Subcutaneous adipose tissue (tissue), 4 donors: ENCODE results near the gene ZMYM3. TPM values are rescaled to one million over a fixed set of nuclear protein-coding genes. Genes with fewer than 3 reads are reported as not detected.

Experiments
- total RNA-seq, 4 donors: library from RNA; depleted of rRNA; stranded (reverse); fragments of >200 nt; gene quantifications; one replicate each; pipeline ENCODE4 v1.1.0, GENCODE V29; 2016
- TF ChIP-seq, protein P1 (sequence below): fragments of 450-650 bp; IDR thresholded peaks from one replicate; pipeline ENCODE4 v1.5.1; 2016; ENCODE audit warnings: low read depth, mild to moderate bottlenecking, control low read depth, antibody characterized with exemption, moderate library complexity

ZMYM3 gene
- 10 to 100 TPM in 2 of 4 donors, 1 to 10 TPM in 2; 5.5 to 18.6 (median 10.6) TPM for total RNA-seq

DNA sequence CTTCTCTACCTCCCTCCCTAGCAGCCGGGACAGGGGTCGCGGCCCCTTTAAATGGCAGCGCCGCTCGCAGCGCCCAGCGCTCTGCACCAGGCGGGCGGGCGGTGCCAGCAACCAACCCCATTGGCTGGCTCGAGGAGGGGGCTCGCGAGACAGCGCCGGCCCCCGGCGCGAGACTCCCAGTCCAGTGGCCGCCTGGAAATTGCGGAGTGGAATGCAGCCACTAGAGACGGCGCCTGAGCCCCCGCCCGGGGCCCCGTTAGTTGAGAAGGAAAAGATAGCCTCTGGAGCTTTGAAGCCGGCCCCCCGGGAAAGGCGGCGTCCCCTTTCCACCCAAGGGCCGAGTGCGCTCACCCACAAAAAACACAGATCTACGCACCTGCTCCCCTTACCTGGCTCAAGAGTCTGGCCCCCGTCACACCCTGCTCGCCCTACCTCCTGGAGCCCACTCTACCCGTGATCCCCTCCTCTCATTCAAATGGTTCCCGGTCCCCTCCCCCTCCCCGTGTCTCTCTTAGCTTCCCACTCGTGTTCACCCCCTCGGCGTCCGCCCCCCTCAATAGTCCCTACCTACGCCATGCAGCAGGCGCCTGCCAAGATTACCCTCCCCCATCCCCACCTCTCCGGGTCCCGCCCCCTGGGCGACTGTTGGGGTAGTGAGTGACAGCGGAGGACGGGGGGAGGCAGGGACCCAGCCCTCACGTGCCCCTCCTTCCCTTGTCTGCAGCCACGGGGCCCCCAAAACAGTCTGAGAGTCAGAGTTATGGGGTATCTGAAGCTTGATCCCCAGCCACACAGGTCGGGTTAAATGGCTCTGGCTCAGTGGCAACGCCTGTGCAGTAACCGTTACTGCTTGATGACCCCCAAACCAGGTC is at the start of gene ZMYM3:
Gene ZMYM3, minus strand, starts transcription at position 49 of the 872 bp plus-strand sequence. CDS start 885 bp downstream, outside the sequence.
- TF ChIP-seq, protein P1, sequence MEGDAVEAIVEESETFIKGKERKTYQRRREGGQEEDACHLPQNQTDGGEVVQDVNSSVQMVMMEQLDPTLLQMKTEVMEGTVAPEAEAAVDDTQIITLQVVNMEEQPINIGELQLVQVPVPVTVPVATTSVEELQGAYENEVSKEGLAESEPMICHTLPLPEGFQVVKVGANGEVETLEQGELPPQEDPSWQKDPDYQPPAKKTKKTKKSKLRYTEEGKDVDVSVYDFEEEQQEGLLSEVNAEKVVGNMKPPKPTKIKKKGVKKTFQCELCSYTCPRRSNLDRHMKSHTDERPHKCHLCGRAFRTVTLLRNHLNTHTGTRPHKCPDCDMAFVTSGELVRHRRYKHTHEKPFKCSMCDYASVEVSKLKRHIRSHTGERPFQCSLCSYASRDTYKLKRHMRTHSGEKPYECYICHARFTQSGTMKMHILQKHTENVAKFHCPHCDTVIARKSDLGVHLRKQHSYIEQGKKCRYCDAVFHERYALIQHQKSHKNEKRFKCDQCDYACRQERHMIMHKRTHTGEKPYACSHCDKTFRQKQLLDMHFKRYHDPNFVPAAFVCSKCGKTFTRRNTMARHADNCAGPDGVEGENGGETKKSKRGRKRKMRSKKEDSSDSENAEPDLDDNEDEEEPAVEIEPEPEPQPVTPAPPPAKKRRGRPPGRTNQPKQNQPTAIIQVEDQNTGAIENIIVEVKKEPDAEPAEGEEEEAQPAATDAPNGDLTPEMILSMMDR, result no peak

DNA sequence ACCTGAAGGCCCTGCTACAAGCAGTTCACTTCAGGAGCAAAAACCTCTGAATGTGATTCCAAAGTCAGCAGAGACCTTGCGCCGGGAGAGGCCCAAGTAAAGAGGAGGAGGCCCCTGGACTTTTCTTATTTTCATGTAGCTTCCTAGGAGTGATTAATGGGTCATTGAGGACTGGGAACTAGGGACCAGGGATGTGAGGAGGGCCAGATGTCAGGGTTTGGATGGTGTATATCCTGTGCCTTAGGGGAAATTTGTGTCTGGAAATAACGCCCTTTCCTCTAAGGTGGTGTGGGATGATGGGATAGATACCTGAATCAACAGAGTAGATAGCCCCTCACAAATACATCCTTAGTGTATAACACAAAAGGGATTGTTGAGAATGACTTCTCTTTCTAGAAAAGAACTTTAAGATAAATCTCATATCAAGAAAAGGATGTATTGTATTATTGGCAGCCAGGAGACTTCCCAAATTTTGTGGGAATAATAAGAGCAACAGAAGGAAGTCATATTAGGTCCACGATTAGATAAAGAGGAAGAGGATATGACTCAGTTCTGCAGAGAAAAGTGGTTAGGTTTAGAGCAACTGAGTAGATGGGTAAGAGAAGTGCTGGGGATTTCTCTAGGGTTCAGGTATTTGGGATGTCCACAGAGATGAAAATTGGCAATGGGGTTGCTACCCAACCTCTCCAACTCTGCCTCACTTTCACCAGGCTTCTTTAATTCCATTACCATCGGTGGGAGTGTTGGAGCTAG is 48.7 kb upstream of the ZMYM3 start:
- TF ChIP-seq, protein P1, result no peak

DNA sequence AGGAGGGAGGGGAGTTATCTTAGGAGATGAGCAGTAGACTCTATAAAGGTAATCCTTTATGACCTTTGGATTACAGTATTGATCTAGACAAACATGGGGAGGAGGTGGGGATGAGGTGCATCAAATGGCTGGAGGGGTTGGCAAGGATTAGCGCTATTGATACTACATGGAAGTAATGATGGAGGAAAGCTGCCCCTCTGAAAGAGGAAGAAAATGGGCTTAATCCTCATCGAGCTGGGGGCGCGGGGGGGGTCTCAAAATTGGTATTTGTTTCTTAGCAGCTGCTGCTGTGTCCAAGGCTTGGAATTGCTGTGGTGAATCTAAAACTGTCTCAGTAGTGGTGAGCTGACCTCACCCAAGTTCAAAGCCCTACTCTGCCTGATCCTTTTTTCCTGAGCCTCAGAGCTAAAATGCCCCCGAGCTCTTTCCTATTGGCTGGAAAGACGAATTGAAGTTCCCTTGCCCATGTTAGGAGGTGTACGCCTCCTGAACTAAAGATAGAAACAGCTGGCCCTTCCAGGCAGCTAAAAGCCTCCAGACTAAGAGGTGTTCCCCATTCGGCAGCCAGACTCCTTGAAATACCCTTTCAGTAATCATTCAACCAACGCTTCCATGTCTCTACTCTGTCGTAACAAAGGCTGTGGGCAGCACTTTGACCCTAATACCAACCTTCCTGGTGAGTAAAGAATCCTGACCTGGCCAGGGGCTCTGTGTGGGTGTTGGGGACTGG is 47.4 kb upstream of the ZMYM3 start, which contains the start of gene ITGB1BP2:
Gene ITGB1BP2, plus strand, starts transcription at position 556 of the 730 bp plus-strand sequence. Its CDS starts 57 bp downstream, at position 613.
- TF ChIP-seq, protein P1, result no peak

DNA sequence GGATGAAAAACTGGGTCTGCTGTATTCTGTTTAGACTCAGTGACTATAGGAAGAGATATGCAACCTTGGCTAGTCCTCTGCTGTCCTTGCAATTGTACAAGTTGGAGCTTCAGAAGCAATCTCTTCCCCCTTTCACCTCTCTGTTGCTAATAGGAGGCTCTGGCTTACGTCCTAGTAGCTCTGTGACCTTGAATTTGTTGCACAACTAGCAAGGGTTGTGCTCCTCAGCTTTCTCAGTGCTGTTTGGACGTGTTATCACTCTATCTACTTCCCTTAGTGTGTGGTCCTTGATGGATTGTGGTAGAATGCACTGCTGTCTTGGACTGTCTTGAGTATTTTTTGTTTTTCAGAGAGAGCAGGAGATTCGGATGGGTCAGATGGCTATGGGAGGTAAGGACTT is 44.2 kb upstream of the ZMYM3 start:
- TF ChIP-seq, protein P1, result no peak

DNA sequence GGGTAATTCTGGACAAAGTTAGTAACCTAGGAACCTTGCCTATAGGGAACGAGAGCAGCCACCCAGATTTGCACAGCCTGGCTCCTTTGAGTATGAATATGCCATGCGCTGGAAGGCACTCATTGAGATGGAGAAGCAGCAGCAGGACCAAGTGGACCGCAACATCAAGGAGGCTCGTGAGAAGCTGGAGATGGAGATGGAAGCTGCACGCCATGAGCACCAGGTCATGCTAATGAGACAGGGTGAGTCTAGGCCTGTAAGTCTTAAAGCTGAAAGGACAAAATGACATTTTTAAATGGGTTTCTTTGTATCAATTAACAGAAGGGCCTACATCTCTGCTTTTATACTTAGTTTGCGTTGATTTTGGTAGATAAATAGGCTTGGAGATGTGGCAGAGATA is 42.9 kb upstream of the ZMYM3 start:
- TF ChIP-seq, protein P1, result no peak

DNA sequence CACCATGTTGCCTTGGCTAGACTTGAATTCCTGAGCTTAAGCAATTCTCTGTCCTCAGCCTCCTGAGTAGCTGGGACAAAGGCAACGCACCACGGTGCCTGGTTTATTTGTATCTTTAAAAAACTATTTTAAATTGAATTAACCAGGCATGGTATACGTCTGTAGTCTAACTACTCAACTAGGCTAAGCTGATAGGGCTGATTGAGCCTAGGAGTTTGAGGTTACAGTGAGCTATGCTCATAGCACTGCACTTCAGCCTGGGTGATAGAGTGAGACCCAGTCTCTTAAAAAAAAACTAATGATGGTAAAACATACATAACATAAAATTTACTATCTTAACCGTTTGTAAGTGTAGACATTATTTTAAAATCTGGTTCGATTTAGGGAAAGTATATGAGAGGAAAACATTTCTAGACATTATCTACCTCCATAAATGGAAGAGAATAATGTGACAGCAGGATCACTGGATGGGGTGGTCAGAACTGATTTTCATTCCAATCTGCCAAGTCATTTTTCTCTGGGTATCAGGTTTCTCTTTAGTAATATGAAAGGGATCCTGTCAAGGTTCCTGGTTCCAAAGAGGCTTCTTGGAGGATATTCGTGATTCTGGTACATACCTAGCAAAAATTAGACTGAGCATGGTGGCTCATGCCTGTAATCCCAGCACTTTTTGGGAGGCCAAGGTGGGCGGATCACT is 38.9 kb upstream of the ZMYM3 start:
- TF ChIP-seq, protein P1, result no peak
